ENCODE results near the gene PSAP. TPM values are rescaled to one million over a fixed set of nuclear protein-coding genes. Genes with fewer than 3 reads are reported as not detected.

The PSAP gene
- total RNA-seq, 1 experiment from 2014 or later, result 683 TPM

DNA sequence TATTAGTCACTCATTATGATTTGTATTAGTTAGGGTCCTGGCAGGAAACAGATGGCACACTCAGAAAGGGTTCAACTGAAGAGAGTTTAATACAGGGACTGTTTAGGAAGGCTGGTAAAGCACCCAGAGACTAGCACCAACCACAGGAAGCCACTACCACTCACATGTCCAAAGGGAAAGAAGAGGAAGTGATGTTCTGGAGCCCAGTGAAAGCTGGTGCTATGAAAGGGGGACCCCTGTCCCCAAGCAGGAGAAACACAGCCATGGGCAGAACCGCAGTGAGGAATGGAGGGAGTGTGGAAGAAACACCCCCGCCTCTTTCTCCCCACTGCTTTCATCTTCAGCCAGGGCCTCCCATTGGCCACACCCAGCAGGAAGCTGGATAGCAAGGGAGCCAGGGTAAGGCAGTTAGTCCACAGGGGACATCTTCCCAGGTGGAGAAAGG lies 74.5 kb downstream of the PSAP start:
- Histone ChIP-seq H4K20me1 (ENCODE audit: insufficient read depth) (no peaks in the 10 kb centered on the region), H3K9me2 (ENCODE audit: insufficient read depth) (no peaks in the 10 kb centered on the region), H3K36me3 (ENCODE audit: low read depth) (no peaks in the 10 kb centered on the region), H2AFZ (no peak overlapping the region), H3K9me3 (ENCODE audit: insufficient read depth, low read depth) (no peaks in the 10 kb centered on the region), H3K4me3 (no peak overlapping the region), H3K4me1 (replicated peaks; ENCODE audit: insufficient read depth) (peaks cover 29% of the 10 kb centered on the region), H3K27ac (no peak overlapping the region), H3K27me3 (ENCODE audit: insufficient read depth, low read depth) (no peaks in the 10 kb centered on the region), H3F3A (ENCODE audit: insufficient read depth, low read depth) (peaks cover 16% of the 10 kb centered on the region), H3K4me2 (no peak overlapping the region), H3K79me2 (ENCODE audit: low read depth) (peaks cover 14% of the 10 kb centered on the region)
- intact Hi-C loops (cut with micrococcal nuclease; ENCODE audit: unreplicated experiment), result no loop called here
- TF ChIP-seq, protein P1, sequence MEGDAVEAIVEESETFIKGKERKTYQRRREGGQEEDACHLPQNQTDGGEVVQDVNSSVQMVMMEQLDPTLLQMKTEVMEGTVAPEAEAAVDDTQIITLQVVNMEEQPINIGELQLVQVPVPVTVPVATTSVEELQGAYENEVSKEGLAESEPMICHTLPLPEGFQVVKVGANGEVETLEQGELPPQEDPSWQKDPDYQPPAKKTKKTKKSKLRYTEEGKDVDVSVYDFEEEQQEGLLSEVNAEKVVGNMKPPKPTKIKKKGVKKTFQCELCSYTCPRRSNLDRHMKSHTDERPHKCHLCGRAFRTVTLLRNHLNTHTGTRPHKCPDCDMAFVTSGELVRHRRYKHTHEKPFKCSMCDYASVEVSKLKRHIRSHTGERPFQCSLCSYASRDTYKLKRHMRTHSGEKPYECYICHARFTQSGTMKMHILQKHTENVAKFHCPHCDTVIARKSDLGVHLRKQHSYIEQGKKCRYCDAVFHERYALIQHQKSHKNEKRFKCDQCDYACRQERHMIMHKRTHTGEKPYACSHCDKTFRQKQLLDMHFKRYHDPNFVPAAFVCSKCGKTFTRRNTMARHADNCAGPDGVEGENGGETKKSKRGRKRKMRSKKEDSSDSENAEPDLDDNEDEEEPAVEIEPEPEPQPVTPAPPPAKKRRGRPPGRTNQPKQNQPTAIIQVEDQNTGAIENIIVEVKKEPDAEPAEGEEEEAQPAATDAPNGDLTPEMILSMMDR (conservative IDR thresholded peaks at IDR 0.05), result no peak
- TF ChIP-seq EZH2 (IDR thresholded peaks at IDR 0.05; ENCODE audit: low read depth), result no peak
- no peak for DNase-seq
- CTCF ChIA-PET, result interaction anchor here (0.6 kb wide), 2 partner anchors 166 to 1867 kb away, joined by 6 to 20 read pairs; no protein-coding TSS in a partner anchor
- POLR2A ChIA-PET (ENCODE audit: unreplicated experiment), result interaction anchor here (0.6 kb wide), 1 partner anchor 467 kb away, joined by 7 read pairs; no protein-coding TSS in a partner anchor
- BruUV-seq (replicated peaks), result no TSS peak

DNA sequence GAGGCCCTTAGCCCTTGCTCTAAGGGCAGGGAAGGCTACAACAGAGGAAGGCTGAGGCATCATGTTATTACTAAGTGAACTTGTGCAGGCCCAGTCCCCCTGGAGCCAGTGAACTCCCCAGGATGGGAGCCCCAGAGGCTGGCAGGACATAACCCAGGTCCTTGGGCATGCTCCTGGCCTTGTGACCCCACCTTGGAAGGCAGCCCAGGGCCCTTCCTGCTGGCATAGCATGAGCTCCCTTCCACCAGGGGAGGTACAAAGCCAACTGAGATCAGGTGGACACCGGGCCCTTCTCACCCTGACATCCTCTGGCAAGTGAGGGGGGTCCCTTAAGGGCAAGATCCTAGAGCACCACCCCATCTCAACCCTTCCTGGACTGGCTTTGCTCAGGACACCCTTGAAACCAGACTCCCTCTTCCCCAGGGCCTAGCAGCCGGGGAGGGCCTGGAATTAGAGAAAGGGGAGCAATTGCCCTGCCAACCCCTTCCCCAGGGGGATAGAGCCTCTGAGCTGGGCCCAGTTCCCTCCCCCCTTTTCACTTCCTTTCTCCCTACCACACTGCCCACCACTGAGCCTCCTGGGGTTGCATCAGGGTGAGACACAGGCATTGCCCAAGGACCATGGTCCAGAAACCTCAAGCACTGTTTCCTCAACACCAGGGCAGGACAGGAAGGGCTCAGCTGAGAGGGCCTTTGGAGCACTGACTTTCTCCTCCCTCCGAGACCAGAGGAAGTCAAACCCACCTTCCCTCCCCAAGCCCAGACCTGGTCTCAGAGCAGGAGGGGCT lies 75.9 kb downstream of the PSAP start:
- Histone ChIP-seq H3K9me2 (ENCODE audit: insufficient read depth) (no peaks in the 10 kb centered on the region), H3K27me3 (ENCODE audit: insufficient read depth, low read depth) (no peaks in the 10 kb centered on the region), H3K4me3 (no peak overlapping the region), H3K27ac (no peak overlapping the region), H3K36me3 (ENCODE audit: low read depth) (no peaks in the 10 kb centered on the region; the same call in 1 of the 2 replicates), H4K20me1 (ENCODE audit: insufficient read depth) (no peaks in the 10 kb centered on the region), H2AFZ (no peak overlapping the region), H3K9me3 (ENCODE audit: insufficient read depth, low read depth) (no peaks in the 10 kb centered on the region), H3K4me1 (replicated peaks; ENCODE audit: insufficient read depth) (peaks cover 43% of the 10 kb centered on the region), H3K4me2 (no peak overlapping the region), H3F3A (ENCODE audit: insufficient read depth, low read depth) (peaks cover 19% of the 10 kb centered on the region), H3K79me2 (ENCODE audit: low read depth) (peaks cover 28% of the 10 kb centered on the region)
- DNase-seq, result no peak
- ChIA-PET POLR2A (ENCODE audit: unreplicated experiment) (no interaction called here), CTCF (interaction anchor here (0.5 kb wide), 1 partner anchor 255 kb away, joined by 5 read pairs; no protein-coding TSS in a partner anchor)
- BruUV-seq (replicated peaks), result no TSS peak
- TF ChIP-seq, protein P1 (conservative IDR thresholded peaks at IDR 0.05), result no peak
- no peak for TF ChIP-seq EZH2 (IDR thresholded peaks at IDR 0.05; ENCODE audit: low read depth)
- intact Hi-C loops (cut with micrococcal nuclease; ENCODE audit: unreplicated experiment), result no loop called here

DNA sequence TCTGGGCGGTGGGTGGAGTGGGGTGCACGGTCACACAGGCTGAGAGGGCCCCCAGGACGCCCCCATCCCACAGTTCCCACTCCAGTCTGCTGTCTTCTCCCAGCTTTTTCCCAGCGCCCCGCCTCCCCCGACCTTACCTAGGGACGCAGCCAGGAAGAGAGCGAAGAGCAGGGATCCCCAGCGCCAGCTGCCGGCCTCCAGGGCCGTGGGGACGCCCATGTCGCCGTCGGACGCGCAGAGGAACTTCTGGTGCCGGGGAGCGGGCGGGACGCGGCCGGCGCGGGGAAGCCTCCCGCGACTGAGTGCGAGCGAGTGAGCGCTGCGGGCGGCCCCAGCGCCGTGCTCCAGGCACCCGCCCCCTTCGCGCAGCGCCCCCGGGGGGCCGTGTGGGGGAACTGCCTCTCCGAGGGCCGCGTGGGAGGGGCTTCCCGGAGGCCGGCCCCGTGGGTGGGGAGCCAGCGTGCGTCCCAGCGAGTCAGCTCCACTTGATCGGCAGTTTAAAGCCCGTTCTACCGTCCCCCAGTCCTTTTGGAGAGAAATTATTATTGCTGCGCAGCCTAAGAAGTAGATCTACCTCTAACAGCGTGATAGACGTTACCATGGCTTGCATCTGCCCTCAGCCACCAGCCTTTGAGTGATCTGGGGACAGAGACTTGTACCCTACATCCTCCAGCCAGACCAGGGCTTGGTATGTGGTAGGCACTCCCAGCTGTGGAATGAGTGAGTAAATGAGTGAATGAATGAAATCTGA lies 77.7 kb downstream of the PSAP start, which contains the start of gene VSIR:
Gene VSIR, minus strand, starts transcription at position 300 of the 751 bp plus-strand sequence. Its CDS starts 81 bp downstream, at position 219.
- intact Hi-C loops (cut with micrococcal nuclease; ENCODE audit: unreplicated experiment), result loop anchor here (2.0 kb wide), 2 partner anchors 75 to 115 kb away; no protein-coding TSS in a partner anchor
- no peaks in the 10 kb centered on the region for H3K9me3 ChIP-seq (ENCODE audit: insufficient read depth, low read depth)
- H3K9me2 ChIP-seq (ENCODE audit: insufficient read depth), result no peaks in the 10 kb centered on the region
- TF ChIP-seq EZH2 (IDR thresholded peaks at IDR 0.05; ENCODE audit: low read depth), result no peak
- TF ChIP-seq, protein P1 (conservative IDR thresholded peaks at IDR 0.05), result peak; percentile 89
- H3K27ac ChIP-seq, result peak within 1 kb of the TSS; percentile 51
- peak within 1 kb of the TSS; percentile 71 for H2AFZ ChIP-seq
- H3K4me1 ChIP-seq (replicated peaks; ENCODE audit: insufficient read depth), result peaks cover 60% of the 10 kb centered on the region
- H3K27me3 ChIP-seq (ENCODE audit: insufficient read depth, low read depth), result no peaks in the 10 kb centered on the region
- POLR2A ChIA-PET (ENCODE audit: unreplicated experiment), result interaction anchor here (0.6 to 0.8 kb wide), 10 partner anchors 8 to 1627 kb away, joined by 3 to 6 read pairs (median 3); partner anchors contain the start of gene TYSND1
- peaks cover 6% of the 10 kb centered on the region for H3K36me3 ChIP-seq (ENCODE audit: low read depth)
- H3F3A ChIP-seq (ENCODE audit: insufficient read depth, low read depth), result peaks cover 33% of the 10 kb centered on the region
- BruUV-seq (replicated peaks), result no TSS peak
- H3K4me2 ChIP-seq, result peak within 1 kb of the TSS; percentile 99
- DNase-seq, result peak; percentile 89 to 97
- H3K4me3 ChIP-seq, result peak within 1 kb of the TSS; percentile 81
- peaks cover 43% of the 10 kb centered on the region for H3K79me2 ChIP-seq (ENCODE audit: low read depth)
- H4K20me1 ChIP-seq (ENCODE audit: insufficient read depth), result no peaks in the 10 kb centered on the region
- CTCF ChIA-PET, result interaction anchor here (0.9 to 1.8 kb wide), 8 partner anchors 8 to 472 kb away, joined by 3 to 6 read pairs (median 4); no protein-coding TSS in a partner anchor
